ENCODE data around the gene SLC1A1. TPM values are rescaled to one million over a fixed set of nuclear protein-coding genes. Genes with fewer than 3 reads are reported as not detected.

SLC1A1 gene
- total and polyA plus RNA-seq, 2 of the 13 experiments (the other 11 are each of a cell fraction or from before 2014, with no cell fraction given): not detected

GRCh38 chr9:4464911-4465513 lies 25.3 kb upstream of the SLC1A1 start (continued):
- TF ChIP-seq, protein P1, sequence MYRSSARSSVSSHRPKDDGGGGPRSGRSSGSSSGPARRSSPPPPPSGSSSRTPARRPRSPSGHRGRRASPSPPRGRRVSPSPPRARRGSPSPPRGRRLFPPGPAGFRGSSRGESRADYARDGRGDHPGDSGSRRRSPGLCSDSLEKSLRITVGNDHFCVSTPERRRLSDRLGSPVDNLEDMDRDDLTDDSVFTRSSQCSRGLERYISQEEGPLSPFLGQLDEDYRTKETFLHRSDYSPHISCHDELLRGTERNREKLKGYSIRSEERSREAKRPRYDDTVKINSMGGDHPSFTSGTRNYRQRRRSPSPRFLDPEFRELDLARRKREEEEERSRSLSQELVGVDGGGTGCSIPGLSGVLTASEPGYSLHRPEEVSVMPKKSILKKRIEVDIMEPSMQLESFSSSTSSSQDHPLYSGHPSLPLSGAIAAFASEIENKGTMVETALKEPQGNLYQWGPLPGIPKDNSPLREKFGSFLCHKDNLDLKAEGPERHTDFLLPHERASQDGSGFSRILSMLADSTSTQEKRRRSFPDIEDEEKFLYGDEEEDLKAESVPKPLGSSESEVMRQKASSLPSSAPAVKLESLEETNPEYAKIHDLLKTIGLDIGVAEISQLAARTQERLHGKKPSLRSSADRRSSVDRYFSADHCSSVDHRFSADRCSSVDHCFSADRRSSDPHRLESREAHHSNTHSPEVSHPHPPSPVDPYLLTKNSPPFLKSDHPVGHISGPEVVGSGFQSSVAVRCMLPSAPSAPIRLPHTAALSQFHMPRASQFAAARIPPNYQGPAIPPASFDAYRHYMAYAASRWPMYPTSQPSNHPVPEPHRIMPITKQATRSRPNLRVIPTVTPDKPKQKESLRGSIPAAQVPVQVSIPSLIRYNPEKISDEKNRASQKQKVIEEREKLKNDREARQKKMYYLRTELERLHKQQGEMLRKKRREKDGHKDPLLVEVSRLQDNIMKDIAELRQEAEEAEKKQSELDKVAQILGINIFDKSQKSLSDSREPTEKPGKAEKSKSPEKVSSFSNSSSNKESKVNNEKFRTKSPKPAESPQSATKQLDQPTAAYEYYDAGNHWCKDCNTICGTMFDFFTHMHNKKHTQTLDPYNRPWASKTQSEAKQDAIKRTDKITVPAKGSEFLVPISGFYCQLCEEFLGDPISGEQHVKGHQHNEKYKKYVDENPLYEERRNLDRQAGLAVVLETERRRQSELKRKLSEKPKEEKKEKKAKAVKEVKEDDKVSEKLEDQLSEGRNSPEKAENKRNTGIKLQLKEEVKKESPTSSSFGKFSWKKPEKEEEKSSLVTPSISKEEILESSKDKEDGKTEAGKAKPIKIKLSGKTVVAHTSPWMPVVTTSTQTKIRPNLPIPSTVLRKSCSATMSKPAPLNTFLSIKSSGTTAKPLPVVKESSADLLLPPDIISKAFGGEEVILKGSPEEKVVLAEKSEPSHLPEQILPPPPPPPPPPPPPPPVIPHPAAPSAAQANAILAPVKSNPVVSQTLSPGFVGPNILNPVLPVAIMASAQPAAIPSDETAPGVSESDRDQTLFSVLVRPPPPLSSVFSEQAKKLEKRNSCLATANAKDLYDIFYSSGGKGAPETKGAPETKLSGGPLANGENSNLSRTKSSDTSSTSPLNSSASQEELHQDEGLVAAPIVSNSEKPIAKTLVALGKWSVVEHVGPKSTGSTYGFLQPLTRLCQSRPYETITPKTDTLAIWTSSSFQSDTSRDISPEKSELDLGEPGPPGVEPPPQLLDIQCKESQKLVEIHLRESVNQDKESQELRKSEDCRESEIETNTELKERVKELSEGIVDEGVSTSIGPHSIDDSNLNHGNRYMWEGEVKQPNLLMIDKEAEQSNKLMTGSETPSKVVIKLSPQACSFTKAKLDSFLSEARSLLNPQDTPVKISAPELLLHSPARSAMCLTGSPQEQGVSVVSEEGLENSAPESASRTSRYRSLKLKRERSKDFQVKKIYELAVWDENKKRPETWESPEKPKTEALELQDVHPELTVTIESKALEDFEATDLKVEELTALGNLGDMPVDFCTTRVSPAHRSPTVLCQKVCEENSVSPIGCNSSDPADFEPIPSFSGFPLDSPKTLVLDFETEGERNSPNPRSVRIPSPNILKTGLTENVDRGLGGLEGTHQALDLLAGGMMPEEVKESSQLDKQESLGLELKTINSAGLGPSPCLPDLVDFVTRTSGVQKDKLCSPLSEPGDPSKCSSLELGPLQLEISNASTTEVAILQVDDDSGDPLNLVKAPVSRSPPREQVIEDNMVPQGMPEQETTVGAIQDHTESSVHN (CRISPR knock-in tag; IDR thresholded peaks at IDR 0.05): no peak
- no peak for TF ChIP-seq ZBTB26 (CRISPR knock-in tag; IDR thresholded peaks at IDR 0.05; ENCODE audit: borderline replicate concordance)
- TF ChIP-seq CC2D1A (CRISPR knock-in tag; IDR thresholded peaks at IDR 0.05): no peak
- TF ChIP-seq ZFP82 (CRISPR knock-in tag; IDR thresholded peaks at IDR 0.05; ENCODE audit: borderline replicate concordance): no peak
- no peak for TF ChIP-seq ATF7-NPFF (CRISPR knock-in tag; IDR thresholded peaks at IDR 0.05; ENCODE audit: low read depth)
- TF ChIP-seq, protein P2, sequence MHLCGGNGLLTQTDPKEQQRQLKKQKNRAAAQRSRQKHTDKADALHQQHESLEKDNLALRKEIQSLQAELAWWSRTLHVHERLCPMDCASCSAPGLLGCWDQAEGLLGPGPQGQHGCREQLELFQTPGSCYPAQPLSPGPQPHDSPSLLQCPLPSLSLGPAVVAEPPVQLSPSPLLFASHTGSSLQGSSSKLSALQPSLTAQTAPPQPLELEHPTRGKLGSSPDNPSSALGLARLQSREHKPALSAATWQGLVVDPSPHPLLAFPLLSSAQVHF (CRISPR knock-in tag; IDR thresholded peaks at IDR 0.05): no peak
